ENCODE results near the gene HNRNPAB.

HNRNPAB gene

DNA sequence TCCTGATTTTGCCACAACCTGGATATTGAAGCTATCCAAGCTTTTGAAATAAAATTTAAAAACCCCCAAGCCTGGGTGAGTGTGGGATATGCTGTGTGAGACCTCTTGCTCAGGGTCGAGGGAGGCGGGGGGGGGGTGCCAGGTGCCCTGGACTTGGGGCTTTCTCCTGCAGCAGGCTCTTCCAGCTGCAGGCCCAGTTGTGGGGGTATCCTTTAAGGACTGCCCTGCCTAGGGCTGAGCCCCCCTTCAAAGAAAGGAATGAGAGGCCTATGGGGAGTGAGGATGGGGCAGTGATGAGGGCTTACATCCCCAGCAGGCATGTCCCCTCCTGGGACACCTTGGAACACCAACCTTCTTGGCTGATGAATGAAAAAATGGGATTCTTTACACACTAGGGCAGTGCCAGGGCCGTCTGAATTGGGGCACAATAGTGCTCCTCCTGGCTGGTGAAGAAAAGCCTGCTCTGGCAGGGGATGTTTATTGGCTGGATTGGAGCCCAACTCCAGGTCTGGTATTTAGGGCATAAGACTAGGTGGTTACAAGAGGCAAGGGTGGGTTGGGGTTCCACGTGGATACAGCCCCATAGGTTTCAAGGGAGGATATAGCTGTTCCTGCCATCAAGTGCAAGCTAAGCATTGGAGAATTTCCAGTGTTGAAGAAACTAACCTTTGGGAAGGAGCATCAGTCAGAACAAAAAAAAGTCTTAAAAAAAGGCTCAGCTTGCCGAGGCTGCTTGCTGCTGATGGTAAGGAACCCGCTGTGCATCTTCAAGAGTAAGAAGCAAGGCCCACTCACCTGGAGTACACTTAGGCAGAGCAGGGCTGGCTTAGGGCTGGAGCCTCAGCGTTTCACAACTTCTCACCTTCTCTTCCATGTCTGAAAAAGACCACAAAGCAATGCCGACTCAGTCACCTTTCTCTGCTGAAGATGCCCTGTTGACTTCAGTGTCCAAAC, 7.0 kb downstream of the HNRNPAB start:
- no peak for DNase-seq (ENCODE audit: low read depth in 2 of 3, low spot score in 2 of 3)

DNA sequence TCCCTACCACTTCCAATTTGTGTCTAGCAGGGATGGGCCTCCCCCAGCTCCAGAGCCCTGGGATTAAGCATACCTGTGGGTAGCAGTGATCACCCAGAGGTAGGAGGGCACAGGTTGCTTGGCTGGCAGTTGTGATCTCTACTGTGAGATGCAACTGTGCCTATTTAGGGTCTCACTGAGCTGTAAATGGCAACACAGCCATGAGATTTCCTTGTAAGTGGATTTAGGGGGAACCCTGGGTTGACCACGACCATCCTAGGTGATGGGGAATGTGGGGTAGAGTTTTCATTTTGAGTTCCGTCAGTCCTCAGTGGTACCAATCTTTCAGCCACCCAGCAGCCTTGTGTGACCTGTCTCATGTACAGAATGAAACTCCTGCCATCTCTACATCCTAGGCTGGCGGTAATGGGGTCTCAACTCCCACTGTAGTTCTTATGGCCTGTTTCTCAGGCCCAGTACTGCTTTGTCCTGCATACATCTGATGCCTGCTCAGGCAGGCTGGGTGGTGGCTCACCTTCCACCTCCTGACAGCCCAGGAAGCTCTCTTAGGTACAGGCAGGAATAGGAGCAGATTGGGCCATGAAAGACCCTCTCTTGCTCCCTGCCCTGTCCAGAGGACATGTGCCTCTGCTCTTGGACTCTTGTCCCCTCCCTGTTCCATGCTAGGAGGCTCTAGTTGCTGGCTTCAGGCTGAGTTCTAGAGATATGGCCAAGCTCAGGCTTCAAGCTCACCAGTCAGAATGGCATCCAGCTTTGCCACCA, 8.1 kb downstream of the HNRNPAB start:
- DNase-seq (ENCODE audit: low read depth in 2 of 3, low spot score in 2 of 3), result no peak

DNA sequence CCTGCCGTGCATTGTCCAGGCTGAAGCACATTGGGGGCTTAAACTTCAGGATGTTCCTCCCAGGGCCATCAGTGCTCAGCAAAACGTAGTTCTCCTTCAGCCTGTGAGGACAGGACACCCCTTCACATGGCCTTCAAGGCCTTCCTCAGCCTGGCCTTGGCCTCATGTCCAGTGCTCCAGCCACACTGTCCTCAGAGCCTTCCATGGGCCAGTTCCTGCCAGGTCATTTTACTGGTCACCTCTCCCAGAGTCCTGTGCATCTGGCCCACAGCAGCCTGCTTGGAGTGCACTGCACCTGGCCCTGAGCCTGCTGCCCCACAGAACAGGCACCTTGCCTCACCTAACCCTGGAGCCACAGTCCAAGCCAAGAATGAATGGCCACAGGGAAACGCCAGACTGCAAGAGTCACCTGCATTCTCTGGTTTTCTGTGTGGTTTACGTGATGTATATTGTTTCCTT, 8.7 kb downstream of the HNRNPAB start:
- no peak for DNase-seq (ENCODE audit: low read depth in 2 of 3, low spot score in 2 of 3)

DNA sequence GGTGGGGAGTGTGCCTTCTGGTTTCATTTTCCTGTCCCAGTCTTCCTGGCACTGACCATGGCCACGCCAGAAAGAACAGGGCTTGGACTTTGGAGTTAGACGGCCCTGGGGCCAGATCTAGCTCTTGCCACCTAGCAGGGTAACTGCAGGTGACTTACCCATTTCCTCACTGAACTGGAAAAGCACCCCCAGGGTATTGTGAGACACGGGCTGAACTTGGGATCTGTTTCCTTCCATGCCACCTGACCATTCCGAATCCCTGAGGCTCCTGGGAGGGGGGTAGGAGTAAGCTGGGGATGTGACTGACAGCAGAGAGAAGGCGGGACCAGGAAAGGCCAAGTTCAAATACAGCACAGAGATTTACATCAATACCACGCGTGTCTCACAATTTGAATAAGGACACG, 9.4 kb downstream of the HNRNPAB start:
- DNase-seq (ENCODE audit: low read depth in 2 of 3, low spot score in 2 of 3), result no peak

DNA sequence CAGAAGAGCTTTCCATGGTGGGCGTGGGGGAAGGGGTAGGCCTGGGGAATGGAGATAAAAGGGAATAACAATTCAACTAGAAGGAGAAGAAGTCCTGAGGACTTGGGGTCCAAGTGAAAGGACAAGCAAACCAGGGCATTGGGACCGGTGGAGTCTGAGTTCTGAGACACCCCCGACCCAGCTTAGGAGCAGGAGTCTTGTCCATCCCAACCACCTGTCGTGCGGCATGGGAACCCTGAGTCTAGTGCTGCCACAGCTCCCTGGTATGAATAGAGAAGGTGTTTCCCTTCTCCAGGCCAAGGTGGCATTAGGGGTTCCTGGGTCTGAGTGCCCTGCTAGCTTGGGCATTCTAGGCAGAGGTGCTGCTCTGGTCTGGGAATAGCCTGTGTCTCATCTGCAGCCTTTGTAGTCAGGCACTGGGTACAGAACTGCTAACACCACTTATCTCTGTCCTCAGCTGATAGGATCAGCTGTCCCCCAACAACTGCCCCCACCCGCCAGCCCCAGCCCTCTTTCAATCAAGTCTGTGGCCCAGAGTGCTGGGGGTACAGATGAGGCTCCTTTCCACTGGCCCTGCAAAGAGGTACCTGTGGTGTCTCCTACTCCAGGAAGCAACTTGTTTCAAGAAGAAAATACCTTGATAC, 9.9 kb downstream of the HNRNPAB start:
- DNase-seq (ENCODE audit: low read depth in 2 of 3, low spot score in 2 of 3), result no peak

- DNase-seq (ENCODE audit: low read depth in 2 of 3, low spot score in 2 of 3), result no peak
Measured at GRCh38 chr5:178215280-178216002, 11.1 kb downstream of the HNRNPAB start.

DNA sequence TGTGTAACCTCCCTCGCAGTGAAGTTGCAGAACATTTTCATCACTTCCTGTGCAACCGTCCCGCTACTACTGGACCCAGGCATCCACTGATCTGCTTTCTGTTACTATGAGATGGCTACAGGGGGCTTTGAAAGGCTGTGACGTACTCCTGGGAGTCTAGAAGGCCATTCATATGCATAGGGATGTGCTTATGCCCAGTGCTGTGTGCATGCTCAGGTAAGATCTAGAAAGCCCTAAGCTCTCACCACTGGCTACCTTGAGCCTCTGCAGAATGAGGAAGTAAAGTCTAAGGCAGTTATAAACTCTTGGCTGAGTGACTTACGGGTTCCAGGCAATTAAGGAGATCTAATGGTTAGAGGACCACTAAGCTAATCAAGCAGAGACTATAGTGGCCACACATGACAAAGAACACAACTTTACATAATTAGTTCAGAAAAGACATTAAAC, 11.8 kb downstream of the HNRNPAB start:
- no peak for DNase-seq (ENCODE audit: low read depth in 2 of 3, low spot score in 2 of 3)

DNA sequence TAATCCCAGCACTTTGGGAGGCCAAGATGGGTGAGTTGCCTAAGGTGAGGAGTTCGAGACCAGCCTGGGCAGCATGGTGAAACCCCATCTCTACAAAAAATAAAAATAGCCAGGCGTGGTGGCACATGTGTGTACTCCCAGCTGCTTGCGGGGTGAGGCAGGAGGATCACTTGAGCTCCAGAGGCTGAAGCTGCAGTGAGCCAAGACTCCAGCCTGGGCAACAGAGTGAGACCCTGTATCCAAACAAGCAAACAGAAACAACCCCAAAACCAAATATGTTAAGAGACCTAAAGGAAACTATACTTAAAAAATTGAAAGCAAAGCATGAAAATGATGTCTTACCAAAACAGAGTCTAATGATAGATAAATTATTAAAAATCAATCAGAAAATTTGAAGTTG, 12.4 kb downstream of the HNRNPAB start:
- DNase-seq (ENCODE audit: low read depth in 2 of 3, low spot score in 2 of 3), result no peak

DNA sequence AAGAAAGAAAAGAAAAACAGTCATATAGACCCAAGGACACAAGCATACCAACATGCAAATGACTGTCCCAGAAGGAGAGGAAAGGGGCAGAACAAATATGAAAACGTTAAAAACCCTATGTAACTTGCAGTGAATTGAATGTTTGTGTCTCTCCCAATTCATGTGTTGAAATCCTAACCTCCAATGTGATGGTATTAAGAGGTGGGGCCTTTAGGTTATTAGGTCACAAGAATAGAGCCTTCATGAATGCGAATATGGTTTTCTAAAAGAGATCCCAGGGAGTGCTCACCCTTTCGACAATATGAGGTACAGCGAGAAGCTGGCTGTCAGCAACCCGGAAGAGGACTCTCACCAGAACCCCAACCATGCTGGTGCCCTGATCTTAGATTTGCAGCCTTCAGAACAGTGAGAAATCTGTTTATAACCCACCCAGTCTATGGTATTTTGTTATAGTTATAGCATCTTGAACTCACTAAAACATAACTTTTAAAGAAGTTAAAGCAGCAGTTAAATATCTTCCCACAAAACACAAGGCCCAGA, 14.0 kb downstream of the HNRNPAB start:
- DNase-seq (ENCODE audit: low read depth in 2 of 3, low spot score in 2 of 3), result no peak

DNA sequence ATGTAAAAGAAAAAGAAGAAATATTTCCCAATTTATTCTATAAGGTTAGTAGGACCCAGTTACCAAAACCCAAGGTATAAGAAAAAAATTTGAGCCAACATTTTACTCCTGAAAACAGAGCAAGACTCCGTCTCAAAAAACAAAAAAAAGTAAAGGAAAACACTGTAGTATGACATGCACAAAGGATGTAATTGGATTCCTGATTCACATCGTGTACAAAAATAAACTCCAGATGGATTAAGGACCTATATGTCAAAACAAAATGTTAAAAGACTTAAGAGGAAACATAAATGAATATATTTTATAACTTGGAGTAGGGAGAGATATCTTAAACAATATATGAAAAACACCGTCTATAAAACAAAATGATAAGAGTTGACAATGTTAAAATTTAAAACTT, 14.5 kb downstream of the HNRNPAB start:
- no peak for DNase-seq (ENCODE audit: low read depth in 2 of 3, low spot score in 2 of 3)

DNA sequence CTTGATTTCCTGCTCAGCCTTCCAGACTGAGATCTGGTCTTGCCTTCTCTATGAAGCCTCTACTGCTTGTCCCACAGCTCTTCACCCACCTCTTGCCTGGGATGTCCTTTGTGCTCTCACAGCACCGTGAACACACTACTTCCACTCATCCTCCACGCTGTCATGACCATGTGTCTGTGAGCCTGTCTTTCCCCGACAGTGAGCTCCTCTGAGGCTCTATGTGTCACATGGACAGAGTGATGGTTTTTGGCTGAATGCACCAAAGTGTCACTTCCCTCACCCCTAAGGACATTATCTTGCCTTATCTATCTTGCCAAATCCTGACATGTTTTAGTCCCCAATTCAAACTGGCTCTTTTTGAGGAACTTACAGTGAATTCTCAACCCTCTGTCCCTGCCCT, 16.9 kb downstream of the HNRNPAB start:
- no peak for DNase-seq (ENCODE audit: low read depth in 2 of 3, low spot score in 2 of 3)

DNA sequence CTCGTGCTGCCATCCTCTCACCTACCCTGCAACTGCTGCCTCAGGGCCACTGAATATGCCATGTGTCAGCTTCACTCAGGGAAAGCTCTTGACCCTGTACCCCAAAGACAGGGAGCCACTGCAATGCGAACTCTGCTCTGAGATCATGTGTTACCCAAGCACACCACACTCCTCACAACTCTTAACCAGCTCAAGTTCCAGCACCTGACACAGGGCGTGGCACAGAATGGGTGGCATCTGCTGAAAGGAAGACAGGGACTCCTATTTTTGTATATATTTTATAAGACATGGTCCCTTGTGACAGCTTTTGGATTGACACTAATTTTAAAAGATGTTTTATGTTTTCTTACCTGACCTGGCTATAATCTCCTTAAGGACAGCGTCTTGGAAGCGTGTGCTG, 17.5 kb downstream of the HNRNPAB start:
- DNase-seq (ENCODE audit: low read depth in 2 of 3, low spot score in 2 of 3), result no peak

DNA sequence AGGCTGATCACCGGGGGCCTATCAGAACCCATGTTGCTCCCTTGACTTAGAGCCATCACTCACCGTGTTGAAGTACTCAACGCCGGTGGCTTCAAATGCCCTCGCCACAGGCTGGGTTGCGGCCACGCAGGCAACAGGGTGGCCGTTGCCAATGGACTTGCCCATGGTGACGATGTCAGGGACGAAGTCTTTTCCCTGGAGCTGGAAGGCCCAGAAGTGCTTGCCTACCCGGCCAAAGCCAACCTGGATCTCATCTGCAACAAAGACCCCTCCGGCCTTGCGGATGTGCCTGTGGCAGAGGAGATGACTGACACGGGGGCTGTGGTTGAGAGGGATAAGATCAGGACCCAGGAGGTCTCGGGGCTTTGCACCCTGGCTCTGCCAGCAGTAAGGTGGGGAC, 18.0 kb downstream of the HNRNPAB start:
- no peak for DNase-seq (ENCODE audit: low read depth in 2 of 3, low spot score in 2 of 3)

DNA sequence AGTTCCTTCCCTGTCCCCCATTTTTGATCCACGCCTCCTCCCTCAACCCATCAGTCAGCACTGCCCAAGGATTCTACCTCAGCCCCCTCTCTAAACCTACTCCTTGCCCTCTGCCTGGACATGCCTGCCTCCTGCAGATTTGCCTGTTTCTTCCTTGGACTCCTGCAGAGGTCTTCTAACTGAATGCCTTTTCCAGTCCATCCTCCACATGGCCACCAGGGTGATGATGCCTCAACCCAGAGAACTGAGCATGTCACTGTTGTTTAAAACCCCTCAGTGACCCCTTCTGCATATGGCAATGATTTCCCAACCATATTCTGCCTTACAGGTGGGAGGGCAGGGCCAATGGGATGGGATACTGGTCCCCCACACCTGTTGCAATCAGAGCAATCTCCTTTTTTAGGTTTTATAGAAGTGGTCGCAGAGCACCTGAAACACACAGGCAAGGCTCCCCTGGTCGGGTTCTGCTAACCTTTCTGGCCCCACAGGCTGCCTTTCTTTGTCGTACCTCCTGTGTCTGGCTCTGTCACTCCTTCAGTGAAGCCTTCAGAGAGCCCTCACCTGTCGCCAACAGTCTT, 19.0 kb downstream of the HNRNPAB start:
- DNase-seq (ENCODE audit: low read depth in 2 of 3, low spot score in 2 of 3), result no peak

GRCh38 chr5:178223828-178224335, 19.5 kb downstream of the HNRNPAB start:
- no peak for DNase-seq (ENCODE audit: low read depth in 2 of 3, low spot score in 2 of 3)

DNA sequence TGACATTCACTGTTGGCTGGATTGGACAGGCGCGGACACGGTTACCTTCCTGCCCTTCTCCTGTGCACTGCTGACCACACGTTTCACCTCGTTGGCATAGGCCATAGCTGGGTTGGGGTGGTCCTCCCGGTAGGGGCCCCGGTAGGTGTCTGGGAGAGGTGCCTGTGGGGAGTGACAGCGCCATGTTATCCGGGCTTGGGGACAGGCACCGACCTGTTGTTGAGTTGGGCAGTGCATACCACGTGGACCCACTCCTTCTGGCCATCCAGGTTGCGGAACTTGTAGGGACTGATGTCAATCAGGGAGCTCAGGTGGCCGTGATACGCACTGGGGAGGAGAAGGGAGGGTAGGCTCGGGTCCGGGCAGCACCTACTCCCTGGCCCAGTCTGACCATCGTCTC, 20.1 kb downstream of the HNRNPAB start:
- DNase-seq (ENCODE audit: low read depth in 2 of 3, low spot score in 2 of 3), result no peak

DNA sequence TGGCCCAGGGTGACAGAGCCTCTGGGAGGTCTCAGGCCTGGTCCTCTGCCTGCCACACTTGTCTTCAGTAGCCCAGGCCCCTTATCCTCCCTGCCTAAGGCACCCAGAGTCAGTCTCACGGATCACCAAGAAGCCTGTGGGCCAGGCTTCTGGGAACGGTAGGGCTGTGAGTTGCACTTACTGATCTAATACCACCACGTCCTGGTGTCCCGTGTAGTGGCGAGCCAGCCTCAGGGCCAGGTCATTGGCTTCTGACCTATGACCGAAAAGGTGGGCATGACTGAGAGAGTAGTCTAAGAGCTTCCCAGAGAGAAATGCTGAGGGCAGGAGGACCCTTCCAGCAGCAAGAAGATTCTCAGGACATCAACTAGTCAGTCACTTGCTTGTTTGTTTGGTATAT, 20.8 kb downstream of the HNRNPAB start:
- no peak for DNase-seq (ENCODE audit: low read depth in 2 of 3, low spot score in 2 of 3)

- no peak for DNase-seq (ENCODE audit: low read depth in 2 of 3, low spot score in 2 of 3)
Measured at GRCh38 chr5:178227138-178227659, 22.9 kb downstream of the HNRNPAB start.

DNA sequence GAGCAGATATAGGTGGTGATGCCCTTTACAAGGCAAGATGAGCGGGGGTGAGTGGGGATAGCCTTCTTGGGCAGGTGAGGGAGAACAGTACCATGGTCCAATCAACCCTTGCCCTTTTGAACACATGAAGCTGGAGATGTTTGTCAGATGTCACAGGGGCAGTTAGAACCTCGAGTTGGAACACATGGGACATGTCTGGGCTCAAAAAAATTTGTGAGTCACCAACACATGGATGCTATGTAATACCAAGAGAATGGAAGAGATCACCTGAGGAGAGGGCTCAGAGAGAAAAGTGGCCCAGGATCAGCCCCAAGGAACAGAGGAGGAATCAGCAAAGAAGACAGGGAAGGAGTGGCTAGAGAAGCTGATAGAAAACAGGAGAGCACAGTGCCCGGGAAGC, 23.6 kb downstream of the HNRNPAB start:
- no peak for DNase-seq (ENCODE audit: low read depth in 2 of 3, low spot score in 2 of 3)

- DNase-seq (ENCODE audit: low read depth in 2 of 3, low spot score in 2 of 3), result no peak
Measured at GRCh38 chr5:178228609-178229008, 24.3 kb downstream of the HNRNPAB start.

Data from activated CD8-positive, alpha-beta memory T cell treated with anti-CD3 and anti-CD28 coated beads for 48 hours (primary cell).